ENCODE data around the gene SH3D19.
"Not testable (repeated sequence)": the region's sequence is repeated elsewhere in the genome, so short reads cannot be mapped to it uniquely, and the experiment has no call there.

The SH3D19 gene

GRCh38 chr4:151143811-151144210, 181.6 kb downstream of the SH3D19 start:
- DNase-seq = no peak

- DNase-seq = no peak
Observed at GRCh38 chr4:151143162-151143561, 182.2 kb downstream of the SH3D19 start.

GRCh38 chr4:151142758-151143157, 182.6 kb downstream of the SH3D19 start:
- DNase-seq = no peak

- DNase-seq = no peak
Observed at GRCh38 chr4:151139814-151140213, 185.6 kb downstream of the SH3D19 start.

GRCh38 chr4:151136048-151136447, 189.4 kb downstream of the SH3D19 start:
- not testable (repeated sequence) for DNase-seq

GRCh38 chr4:151133311-151133710, 192.1 kb downstream of the SH3D19 start:
- DNase-seq = no peak

- DNase-seq = no peak
Observed at GRCh38 chr4:151129796-151130195, 195.6 kb downstream of the SH3D19 start.

- DNase-seq = peak; percentile 32
Observed at GRCh38 chr4:151117371-151117962, 207.9 kb downstream of the SH3D19 start.

GRCh38 chr4:151114986-151115385, 210.4 kb downstream of the SH3D19 start:
- no peak for DNase-seq

- DNase-seq = no peak
Observed at GRCh38 chr4:151114338-151114737, 211.1 kb downstream of the SH3D19 start.

GRCh38 chr4:151110236-151110635, 215.2 kb downstream of the SH3D19 start:
- DNase-seq = no peak

GRCh38 chr4:151107063-151107462, 218.3 kb downstream of the SH3D19 start:
- DNase-seq = no peak

- no peak for DNase-seq
Observed at GRCh38 chr4:151105454-151106032, 219.9 kb downstream of the SH3D19 start.

GRCh38 chr4:151104621-151105020, 220.8 kb downstream of the SH3D19 start:
- DNase-seq = no peak

GRCh38 chr4:151103758-151104157, 221.6 kb downstream of the SH3D19 start:
- DNase-seq = no peak

GRCh38 chr4:151100531-151100930, 224.9 kb downstream of the SH3D19 start:
- no peak for DNase-seq

GRCh38 chr4:151099976-151100417, 225.4 kb downstream of the SH3D19 start:
- DNase-seq = no peak

GRCh38 chr4:151099229-151099975, 226.0 kb downstream of the SH3D19 start, which contains the start of gene RPS3A:
Gene RPS3A, plus strand, starts transcription at chr4:151099628. Its CDS starts 25 bp downstream, at chr4:151099653.
- peak; percentile 98 for DNase-seq

GRCh38 chr4:151098979-151099228, 226.5 kb downstream of the SH3D19 start:
- DNase-seq = no peak

- DNase-seq = no peak
Observed at GRCh38 chr4:151097759-151098158, 227.6 kb downstream of the SH3D19 start.

- no peak for DNase-seq
Observed at GRCh38 chr4:151095142-151095541, 230.3 kb downstream of the SH3D19 start.

GRCh38 chr4:151094290-151094751, 231.1 kb downstream of the SH3D19 start:
- DNase-seq = no peak

- no peak for DNase-seq
Observed at GRCh38 chr4:151093203-151093602, 232.2 kb downstream of the SH3D19 start.

- no peak for DNase-seq
Observed at GRCh38 chr4:151092488-151092887, 232.9 kb downstream of the SH3D19 start.
